HEK293T (cell line): Measurements from ENCODE around the gene MEOX1.
A peak's percentile ranks its signal among the peaks of the same experiment; 100 is the strongest.

Experiments
- CTCF ChIA-PET: fragments of 350-600 bp; formaldehyde crosslinking; extraction: SDS; loops from one replicate; lab custom pipeline; 2021; ENCODE audit warnings: antibody characterized with exemption, inconsistent platforms; lab: Yijun Ruan, JAX
- POLR2A ChIA-PET: fragments of 350-600 bp; formaldehyde crosslinking; extraction: SDS; loops from one replicate; lab custom pipeline; 2020; ENCODE audit warnings: antibody characterized with exemption, inconsistent platforms; lab: Yijun Ruan, JAX
- DNase-seq: peaks from one replicate; pipeline ENCODE4 v3.0.0; 2012; ENCODE audit warnings: mixed read lengths; ENCODE audit errors: extremely low spot score
- ARNT ChIP-seq: fragments of 450-650 bp; IDR thresholded peaks from 2 replicates; pipeline ENCODE4 v1.6.1; 2017; ENCODE audit warnings: mild to moderate bottlenecking
- BHLHE40 ChIP-seq: fragments of 450-650 bp; IDR thresholded peaks from 2 replicates; pipeline ENCODE4 v1.6.1; 2016; ENCODE audit warnings: mild to moderate bottlenecking, moderate library complexity, borderline replicate concordance
- CTBP1 ChIP-seq: fragments of 450-650 bp; IDR thresholded peaks from 2 replicates; pipeline ENCODE4 v1.6.1; 2016; ENCODE audit warnings: borderline replicate concordance
- ELF4 ChIP-seq: fragments of 450-650 bp; IDR thresholded peaks from 2 replicates; pipeline ENCODE4 v1.6.1; 2017; ENCODE audit warnings: antibody characterized with exemption
- FOXA1 ChIP-seq: fragments of 450-650 bp; IDR thresholded peaks from 2 replicates; pipeline ENCODE4 v1.6.1; 2016; ENCODE audit warnings: mild to moderate bottlenecking
- FOXK2 ChIP-seq: fragments of 450-650 bp; IDR thresholded peaks from 2 replicates; pipeline ENCODE4 v1.6.1; 2016; ENCODE audit warnings: mild to moderate bottlenecking
- FOXM1 ChIP-seq: fragments of 450-650 bp; IDR thresholded peaks from 2 replicates; pipeline ENCODE4 v1.6.1; 2017; ENCODE audit warnings: mild to moderate bottlenecking, borderline replicate concordance
- HDGF ChIP-seq: fragments of 450-650 bp; IDR thresholded peaks from 2 replicates; pipeline ENCODE4 v1.6.1; 2017; ENCODE audit warnings: antibody characterized with exemption, borderline replicate concordance
- L3MBTL2 ChIP-seq: fragments of 450-650 bp; conservative IDR thresholded peaks from 2 replicates; pipeline ENCODE4 v1.6.1; 2016; ENCODE audit warnings: mild to moderate bottlenecking
- LEF1 ChIP-seq: fragments of 450-650 bp; IDR thresholded peaks from 2 replicates; pipeline ENCODE4 v1.6.1; 2017; ENCODE audit warnings: mild to moderate bottlenecking, borderline replicate concordance
- NFRKB ChIP-seq: fragments of 450-650 bp; IDR thresholded peaks from 2 replicates; pipeline ENCODE4 v1.6.1; 2016; ENCODE audit warnings: mild to moderate bottlenecking, moderate library complexity
- SP1 ChIP-seq: fragments of 450-650 bp; IDR thresholded peaks from 2 replicates; pipeline ENCODE4 v1.6.1; 2017
- SUZ12 ChIP-seq: fragments of 450-650 bp; IDR thresholded peaks from 2 replicates; pipeline ENCODE4 v1.6.1; 2016; ENCODE audit warnings: mild to moderate bottlenecking
- TARDBP ChIP-seq: fragments of 450-650 bp; IDR thresholded peaks from 2 replicates; pipeline ENCODE4 v1.6.1; 2016
- ZNF384 ChIP-seq: fragments of 450-650 bp; IDR thresholded peaks from 2 replicates; pipeline ENCODE4 v1.6.1; 2016
- TF ChIP-seq, protein P1 (sequence below): fragments of 450-650 bp; IDR thresholded peaks from 2 replicates; pipeline ENCODE4 v1.6.1; 2016

Gene MEOX1

GRCh38 chr17:43634591-43635125 is 27.1 kb downstream of the MEOX1 start:
- ChIA-PET POLR2A (interaction anchor here (0.7 to 1.6 kb wide), 3 partner anchors 14 to 266 kb away, joined by 3 to 5 read pairs (median 3); no protein-coding TSS in a partner anchor), CTCF (interaction anchor here (0.6 to 0.8 kb wide), 4 partner anchors 24 to 631 kb away, joined by 3 read pairs; no protein-coding TSS in a partner anchor)
- no peak for DNase-seq
- no peak for TF ChIP-seq LEF1

DNA sequence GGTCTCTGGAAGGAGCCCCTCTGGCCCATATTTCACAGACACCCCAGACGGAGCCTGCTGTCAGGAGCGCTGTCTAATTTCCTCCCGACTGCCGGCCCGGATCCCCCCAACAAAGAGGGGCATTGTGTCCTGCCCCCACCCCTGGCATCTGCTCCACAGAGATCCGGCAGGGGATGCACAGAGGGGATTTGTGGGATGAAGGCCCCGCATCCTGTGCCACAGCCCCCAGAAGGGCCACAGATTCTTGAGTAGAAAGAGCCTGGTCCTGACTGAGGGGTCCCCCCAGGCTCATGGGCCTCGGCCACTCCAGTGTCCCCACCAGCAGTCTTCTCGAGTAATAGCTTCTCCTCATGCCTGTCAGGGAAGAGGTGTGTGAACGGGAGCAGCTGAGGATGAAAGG is 29.5 kb downstream of the MEOX1 start:
- CTCF ChIA-PET: no interaction called here

DNA sequence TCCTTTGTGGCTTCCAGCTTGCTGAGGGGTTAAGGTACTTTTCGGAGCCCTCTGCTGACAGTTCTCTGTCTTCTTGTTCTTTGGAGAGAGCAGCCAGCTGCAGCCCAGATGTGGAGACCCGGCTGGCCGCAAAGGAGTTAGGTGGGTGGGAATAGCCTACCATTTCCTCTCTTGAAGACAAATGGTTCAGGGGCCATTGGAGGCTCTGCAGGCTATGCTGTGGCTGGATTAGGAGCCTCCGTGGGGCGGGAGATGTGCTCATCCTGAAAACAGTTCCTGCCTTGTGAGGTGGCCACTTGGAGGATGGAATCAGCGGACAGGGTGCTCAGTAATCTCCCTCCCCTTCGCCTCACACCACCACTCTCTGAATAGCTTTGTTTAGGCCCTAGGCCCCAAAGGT is 30.3 kb downstream of the MEOX1 start:
- ChIA-PET CTCF (no interaction called here), POLR2A (no interaction called here)
- no peak for DNase-seq
- TF ChIP-seq ZNF384: no peak

More for the DNA sequence above, 29.5 kb downstream of the MEOX1 start:
- DNase-seq: no peak
- TF ChIP-seq HDGF (no peak), ELF4 (no peak), TARDBP (no peak), FOXA1 (no peak), LEF1 (no peak), ARNT (no peak), FOXK2 (no peak), BHLHE40 (no peak), CTBP1 (no peak), L3MBTL2 (no peak), ZNF384 (no peak), SP1 (no peak)
- POLR2A ChIA-PET: interaction anchor here (1.0 kb wide), 1 partner anchor 9 kb away, joined by 3 read pairs; no protein-coding TSS in a partner anchor

- TF ChIP-seq ZNF384 (0 out of 2 replicates have a peak, but pooled peaks have one; percentile 26), NFRKB (no peak)
- DNase-seq: no peak
- POLR2A ChIA-PET: interaction anchor here (1.2 kb wide), 1 partner anchor 260 kb away, joined by 3 read pairs; no protein-coding TSS in a partner anchor
- CTCF ChIA-PET: interaction anchor here (0.6 kb wide), 1 partner anchor 49 kb away, joined by 6 read pairs; no protein-coding TSS in a partner anchor
These were observed 33.6 kb downstream of the MEOX1 start for GRCh38 chr17:43628089-43628650.

DNA sequence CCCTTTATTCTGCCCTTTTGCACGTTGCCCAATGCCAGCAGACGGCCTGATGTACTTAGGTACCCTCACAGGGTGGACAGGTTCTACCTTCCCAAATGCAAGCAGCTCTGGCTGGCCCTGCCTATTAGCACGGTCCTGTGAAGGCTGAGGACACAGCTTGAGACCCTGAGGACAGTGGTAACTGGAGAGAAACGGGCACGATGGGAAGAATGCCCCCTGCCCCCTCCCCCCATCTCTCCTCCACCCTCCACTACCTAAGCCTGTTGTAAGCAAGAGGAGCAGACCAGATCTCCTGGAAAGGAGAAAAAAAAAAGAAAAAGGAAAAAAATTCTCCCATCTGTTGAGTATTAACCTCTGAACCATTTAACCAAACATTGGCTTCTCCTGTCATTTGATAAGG is 34.1 kb downstream of the MEOX1 start:
- ChIA-PET CTCF (interaction anchor here (0.5 to 0.6 kb wide), 2 partner anchors 28 to 49 kb away, joined by 4 to 6 read pairs; no protein-coding TSS in a partner anchor), POLR2A (no interaction called here)
- TF ChIP-seq FOXA1 (no peak), SUZ12 (no peak), TARDBP (no peak), FOXM1 (no peak)
- no peak for DNase-seq

DNA sequence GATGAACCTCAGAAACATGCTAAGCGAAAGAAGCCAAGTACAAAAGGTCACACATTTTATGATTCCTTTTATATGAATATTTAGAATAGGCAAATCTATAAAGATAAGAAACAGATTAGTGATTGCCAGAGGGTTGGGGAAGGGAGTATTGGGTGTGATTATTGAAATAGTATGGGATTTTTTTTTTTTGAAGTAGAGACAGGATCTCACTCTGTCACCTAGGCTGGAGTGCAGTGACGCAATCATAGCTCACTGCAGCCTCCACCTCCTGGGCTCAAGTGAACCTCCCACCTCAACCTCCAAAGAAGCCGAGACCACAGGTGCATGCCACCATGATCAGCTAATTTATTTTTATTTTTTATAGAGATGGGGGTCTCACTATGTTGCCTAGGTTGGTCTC is 35.7 kb downstream of the MEOX1 start:
- CTCF ChIA-PET: no interaction called here
- POLR2A ChIA-PET: no interaction called here

DNA sequence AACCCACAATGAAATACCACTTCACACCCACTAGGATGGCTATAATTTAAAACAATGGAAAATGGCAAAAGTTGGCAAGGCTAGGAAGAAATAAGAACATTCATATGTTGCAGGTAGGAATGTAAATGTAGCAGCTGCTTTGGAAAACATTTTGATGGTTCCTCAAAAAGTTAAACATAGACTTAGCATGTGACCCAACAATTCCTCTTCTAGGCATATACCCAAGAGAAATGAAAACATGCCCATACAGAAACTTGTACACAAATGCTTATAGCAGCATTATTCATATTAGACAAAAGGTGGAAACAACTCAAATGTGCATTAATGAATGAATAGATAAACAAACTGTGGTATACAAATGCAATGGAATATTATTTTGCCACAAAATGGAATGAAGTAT is 36.1 kb downstream of the MEOX1 start:
- ChIA-PET POLR2A (no interaction called here), CTCF (no interaction called here)
- TF ChIP-seq SUZ12 (no peak), BHLHE40 (no peak), FOXK2 (no peak), TARDBP (no peak), ELF4 (no peak), ARNT (no peak), FOXA1 (no peak), FOXM1 (no peak), ZNF384 (no peak), CTBP1 (no peak)
- no peak for DNase-seq

More for the DNA sequence above, 35.7 kb downstream of the MEOX1 start:
- TF ChIP-seq ARNT (no peak), L3MBTL2 (no peak), SUZ12 (no peak), FOXM1 (no peak), NFRKB (no peak), TARDBP (no peak), FOXA1 (no peak), FOXK2 (no peak), ZNF384 (no peak), LEF1 (no peak), SP1 (no peak), CTBP1 (no peak)
- TF ChIP-seq, protein P1, sequence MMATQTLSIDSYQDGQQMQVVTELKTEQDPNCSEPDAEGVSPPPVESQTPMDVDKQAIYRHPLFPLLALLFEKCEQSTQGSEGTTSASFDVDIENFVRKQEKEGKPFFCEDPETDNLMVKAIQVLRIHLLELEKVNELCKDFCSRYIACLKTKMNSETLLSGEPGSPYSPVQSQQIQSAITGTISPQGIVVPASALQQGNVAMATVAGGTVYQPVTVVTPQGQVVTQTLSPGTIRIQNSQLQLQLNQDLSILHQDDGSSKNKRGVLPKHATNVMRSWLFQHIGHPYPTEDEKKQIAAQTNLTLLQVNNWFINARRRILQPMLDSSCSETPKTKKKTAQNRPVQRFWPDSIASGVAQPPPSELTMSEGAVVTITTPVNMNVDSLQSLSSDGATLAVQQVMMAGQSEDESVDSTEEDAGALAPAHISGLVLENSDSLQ: no peak
- no peak for DNase-seq

DNA sequence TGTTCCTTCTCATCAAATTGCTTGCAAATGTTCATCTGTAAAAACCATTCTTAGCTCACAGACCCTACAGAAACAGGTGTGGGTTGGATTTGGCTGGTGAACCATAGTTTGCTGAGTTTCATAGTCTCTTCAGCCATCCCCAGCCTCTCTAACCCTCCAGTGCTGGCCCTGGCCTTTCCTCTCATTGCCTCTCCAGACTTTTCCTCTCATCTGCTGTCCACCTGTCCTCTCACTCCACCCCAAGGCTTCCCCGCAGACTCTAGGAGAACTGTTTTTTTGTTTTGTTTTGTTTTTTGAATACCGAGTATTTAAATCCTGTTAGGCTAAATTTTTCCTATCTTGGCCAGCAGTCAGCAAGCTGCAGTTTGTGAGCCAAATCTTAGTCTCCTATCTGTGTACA is 41.1 kb downstream of the MEOX1 start:
- ChIA-PET POLR2A (no interaction called here), CTCF (interaction anchor here (0.6 kb wide), 2 partner anchors 22 to 125 kb away, joined by 3 to 5 read pairs; no protein-coding TSS in a partner anchor)
- TF ChIP-seq SUZ12: no peak
- no peak for TF ChIP-seq ZNF384
- TF ChIP-seq L3MBTL2: no peak
- no peak for TF ChIP-seq FOXM1
- TF ChIP-seq CTBP1: no peak
- no peak for TF ChIP-seq SP1
- TF ChIP-seq LEF1: no peak
- TF ChIP-seq, protein P1: no peak
- TF ChIP-seq ARNT: no peak
- no peak for TF ChIP-seq FOXA1
- no peak for TF ChIP-seq TARDBP
- no peak for TF ChIP-seq ELF4
- DNase-seq: no peak
